Spleen (tissue), 7 donors: ENCODE measurements around the gene FBN1.

Experiments
- POLR2A ChIP-seq, 3 donors: fragments of 450-650 bp; IDR thresholded peaks; one replicate each; pipeline ENCODE4 v1.5.1; 2017; ENCODE audit warnings: antibody characterized with exemption in 3 of 3, mild to moderate bottlenecking in 1 of 3
- TF ChIP-seq, protein P1 (sequence below), 11 experiments: fragments of 200-600 bp in 7 of 11; fragments of 450-650 bp in 4 of 11; sonication (generic) in 4 of 11; IDR thresholded peaks in 8 of 11; conservative IDR thresholded peaks in 3 of 11; 1 replicate in 7 of 11; 2 replicates in 4 of 11; pipeline versions ENCODE4 v1.4.0 to v1.8.0; 2016 to 2021; ENCODE audit warnings: antibody characterized with exemption in 11 of 11, inconsistent platforms in 4 of 11, mild to moderate bottlenecking in 1 of 11
- donor health status: DM: no; HTN: no; CAD: no; lungs with moderate emphysema.
- donor health status: DM: no; HTN: no; CAD: no.
- donor health status: DM: no; HTN: no; CAD: no.

DNA sequence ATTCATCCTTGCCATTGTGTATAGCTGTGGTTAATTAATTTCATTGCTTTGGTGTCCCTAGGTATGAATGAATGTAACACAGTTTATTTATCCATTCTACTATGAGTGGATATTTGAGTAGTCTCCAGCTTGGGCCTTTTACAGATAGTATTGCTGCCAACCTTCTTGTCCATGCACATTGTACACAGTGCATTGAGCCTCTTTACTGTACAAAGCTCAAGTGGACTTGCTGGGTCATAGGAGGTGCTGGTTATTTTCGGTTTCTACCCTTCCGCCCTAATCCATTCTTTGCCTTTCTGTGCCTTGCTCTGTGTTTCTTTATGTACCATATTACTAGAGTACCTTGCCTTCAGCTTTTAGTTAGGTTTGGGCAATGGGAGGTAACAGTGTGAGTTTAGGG lies 253.6 kb downstream of the FBN1 start:
- TF ChIP-seq, protein P1, sequence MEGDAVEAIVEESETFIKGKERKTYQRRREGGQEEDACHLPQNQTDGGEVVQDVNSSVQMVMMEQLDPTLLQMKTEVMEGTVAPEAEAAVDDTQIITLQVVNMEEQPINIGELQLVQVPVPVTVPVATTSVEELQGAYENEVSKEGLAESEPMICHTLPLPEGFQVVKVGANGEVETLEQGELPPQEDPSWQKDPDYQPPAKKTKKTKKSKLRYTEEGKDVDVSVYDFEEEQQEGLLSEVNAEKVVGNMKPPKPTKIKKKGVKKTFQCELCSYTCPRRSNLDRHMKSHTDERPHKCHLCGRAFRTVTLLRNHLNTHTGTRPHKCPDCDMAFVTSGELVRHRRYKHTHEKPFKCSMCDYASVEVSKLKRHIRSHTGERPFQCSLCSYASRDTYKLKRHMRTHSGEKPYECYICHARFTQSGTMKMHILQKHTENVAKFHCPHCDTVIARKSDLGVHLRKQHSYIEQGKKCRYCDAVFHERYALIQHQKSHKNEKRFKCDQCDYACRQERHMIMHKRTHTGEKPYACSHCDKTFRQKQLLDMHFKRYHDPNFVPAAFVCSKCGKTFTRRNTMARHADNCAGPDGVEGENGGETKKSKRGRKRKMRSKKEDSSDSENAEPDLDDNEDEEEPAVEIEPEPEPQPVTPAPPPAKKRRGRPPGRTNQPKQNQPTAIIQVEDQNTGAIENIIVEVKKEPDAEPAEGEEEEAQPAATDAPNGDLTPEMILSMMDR (IDR thresholded peaks at IDR 0.05 in 8 of 11, conservative IDR thresholded peaks at IDR 0.05 in 3 of 11), result no peak
- no peak for TF ChIP-seq POLR2A (IDR thresholded peaks at IDR 0.05)
